Osteoblast (primary cell): ENCODE results near the gene UPB1. TPM values are rescaled to one million over a fixed set of nuclear protein-coding genes. Genes with fewer than 3 reads are reported as not detected.
A peak's percentile ranks its signal among the peaks of the same experiment; 100 is the strongest.

Experiments used
- DNase-seq: peaks from one replicate; pipeline ENCODE4 v3.0.0; 2011; ENCODE audit warnings: low spot score, mixed read lengths; ENCODE audit not compliant: insufficient read length; ENCODE audit errors: missing footprints
- H2AFZ ChIP-seq: 2 replicates; pipeline ENCODE4 v1.6.0; 2011; ENCODE audit warnings: mild to moderate bottlenecking, low read length
- H3K27ac ChIP-seq: 2 replicates; pipeline ENCODE4 v1.5.1; 2011; ENCODE audit warnings: mild to moderate bottlenecking, low read depth, low read length, moderate library complexity
- H3K27me3 ChIP-seq: 2 replicates; pipeline ENCODE4 v1.6.0; 2012; ENCODE audit warnings: mild to moderate bottlenecking, control low read depth, inconsistent platforms, low read length, moderate library complexity; ENCODE audit not compliant: insufficient read depth
- H3K36me3 ChIP-seq: 2 replicates; pipeline ENCODE4 v1.5.1; 2011; ENCODE audit warnings: mild to moderate bottlenecking, low read length, control low read depth, moderate library complexity; ENCODE audit not compliant: insufficient read depth
- H3K4me1 ChIP-seq: 2 replicates; pipeline ENCODE4 v1.5.1; 2011; ENCODE audit warnings: mild to moderate bottlenecking, low read length, control low read depth, moderate library complexity; ENCODE audit not compliant: insufficient read depth
- H3K4me2 ChIP-seq: 2 replicates; pipeline ENCODE4 v1.6.0; 2011; ENCODE audit warnings: mild to moderate bottlenecking, low read length; ENCODE audit not compliant: insufficient read depth
- H3K4me3 ChIP-seq: fragments of 200-600 bp; sonication (generic); 3 replicates; pipeline ENCODE4 v1.5.1; 2012; ENCODE audit warnings: mild to moderate bottlenecking, low read length, inconsistent platforms; ENCODE audit not compliant: insufficient read depth
- H3K79me2 ChIP-seq: 2 replicates; pipeline ENCODE4 v1.6.0; 2012; ENCODE audit warnings: mild to moderate bottlenecking, low read length, control low read depth, inconsistent platforms; ENCODE audit not compliant: insufficient read depth
- H3K9me3 ChIP-seq: 2 replicates; pipeline ENCODE4 v1.5.1; 2011; ENCODE audit warnings: low read depth, low read length, control low read depth
- H4K20me1 ChIP-seq: 2 replicates; pipeline ENCODE4 v1.6.0; 2012; ENCODE audit warnings: mild to moderate bottlenecking, low read length, control low read depth; ENCODE audit not compliant: insufficient read depth
- CTCF ChIP-seq: IDR thresholded peaks from 2 replicates; pipeline ENCODE4 v1.5.1; 2011; ENCODE audit warnings: mild to moderate bottlenecking, low read depth, low read length, moderate library complexity; ENCODE audit errors: extremely low read depth
- total RNA-seq: library from RNA; depleted of rRNA; stranded (reverse); fragments of >200 nt; gene quantifications from 2 replicates; pipeline ENCODE4 v1.2.3, GENCODE V29; 2012

UPB1 gene
- total RNA-seq, 1 donor = under 0.01 TPM

GRCh38 chr22:24566899-24567511, 71.9 kb downstream of the UPB1 start:
- Histone ChIP-seq H3K36me3 (peaks cover 32% of the 10 kb centered on the region), H2AFZ (no peak overlapping the region), H4K20me1 (peaks cover 40% of the 10 kb centered on the region), H3K27ac (no peak overlapping the region), H3K9me3 (no peaks in the 10 kb centered on the region), H3K4me1 (no peaks in the 10 kb centered on the region), H3K4me3 (no peak overlapping the region), H3K79me2 (peaks cover 71% of the 10 kb centered on the region), H3K4me2 (no peak overlapping the region), H3K27me3 (no peaks in the 10 kb centered on the region)
- TF ChIP-seq CTCF = no peak
- DNase-seq = peak; percentile 58

GRCh38 chr22:24567668-24568067, 72.5 kb downstream of the UPB1 start:
- peaks cover 36% of the 10 kb centered on the region for H3K36me3 ChIP-seq
- no peak overlapping the region for H3K4me3 ChIP-seq
- H4K20me1 ChIP-seq = peaks cover 38% of the 10 kb centered on the region
- peaks cover 66% of the 10 kb centered on the region for H3K79me2 ChIP-seq
- TF ChIP-seq CTCF = no peak
- DNase-seq = no peak
- H3K4me1 ChIP-seq = no peaks in the 10 kb centered on the region
- no peaks in the 10 kb centered on the region for H3K27me3 ChIP-seq
- H3K4me2 ChIP-seq = no peak overlapping the region
- no peak overlapping the region for H2AFZ ChIP-seq
- no peak overlapping the region for H3K27ac ChIP-seq
- no peaks in the 10 kb centered on the region for H3K9me3 ChIP-seq

GRCh38 chr22:24571266-24571665, 76.1 kb downstream of the UPB1 start:
- H4K20me1 ChIP-seq = peaks cover 16% of the 10 kb centered on the region
- no peaks in the 10 kb centered on the region for H3K9me3 ChIP-seq
- no peaks in the 10 kb centered on the region for H3K4me1 ChIP-seq
- H2AFZ ChIP-seq = no peak overlapping the region
- no peak for TF ChIP-seq CTCF
- H3K36me3 ChIP-seq = peaks cover 48% of the 10 kb centered on the region
- H3K4me3 ChIP-seq = no peak overlapping the region
- no peak overlapping the region for H3K27ac ChIP-seq
- peak; percentile 54 for DNase-seq
- no peak overlapping the region for H3K4me2 ChIP-seq
- peaks cover 31% of the 10 kb centered on the region for H3K79me2 ChIP-seq
- no peaks in the 10 kb centered on the region for H3K27me3 ChIP-seq

- H3K36me3 ChIP-seq = peaks cover 34% of the 10 kb centered on the region
- H3K27ac ChIP-seq = no peak overlapping the region
- no peak overlapping the region for H2AFZ ChIP-seq
- H3K79me2 ChIP-seq = no peaks in the 10 kb centered on the region
- H3K4me2 ChIP-seq = no peak overlapping the region
- no peak for TF ChIP-seq CTCF
- H3K27me3 ChIP-seq = no peaks in the 10 kb centered on the region
- H3K4me3 ChIP-seq = no peak overlapping the region
- H3K9me3 ChIP-seq = no peaks in the 10 kb centered on the region
- no peak for DNase-seq
- peaks cover 8% of the 10 kb centered on the region for H3K4me1 ChIP-seq
- no peaks in the 10 kb centered on the region for H4K20me1 ChIP-seq
Observed at GRCh38 chr22:24576778-24577177, 81.6 kb downstream of the UPB1 start.

Other genes with a start within 250 kb of the UPB1 start
- gene SPECC1L, start 224.5 kb upstream of the UPB1 start, total RNA-seq = 45.7 and 46.7 TPM in 2 replicates
- 0.72 and 1.2 TPM in 2 replicates for gene ADORA2A, start 67.7 kb upstream of the UPB1 start, total RNA-seq
- gene GUCD1, start 59.8 kb downstream of the UPB1 start, total RNA-seq = 146 and 155 TPM in 2 replicates
- gene SNRPD3, start 60.7 kb downstream of the UPB1 start, total RNA-seq = 51.9 and 57.5 TPM in 2 replicates
- 5.1 and 8.5 TPM in 2 replicates for gene LRRC75B, start 97.7 kb downstream of the UPB1 start, total RNA-seq
- 0.36 and 0.59 TPM in 2 replicates for gene GGT1, start 107.9 kb downstream of the UPB1 start, total RNA-seq